Psoas muscle (tissue), 8 donors: ENCODE measurements around the gene HID1. TPM values are rescaled to one million over a fixed set of nuclear protein-coding genes. Genes with fewer than 3 reads are reported as not detected.

ENCODE experiments used
- ATAC-seq, 4 donors: fragments of 200-7000 bp; cut with Tn5 transposase; one replicate each; pipeline ENCODE4 v1.9.1; 2020; ENCODE audit warnings: moderate library complexity in 3 of 4, mild to moderate bottlenecking in 2 of 4
- DNase-seq, 2 donors: peaks; one replicate each; pipeline ENCODE4 v3.0.0-alpha.2; 2020
- H3K27ac ChIP-seq: fragments of 200-600 bp; one replicate; pipeline ENCODE4 v1.8.0; 2022
- H3K27me3 ChIP-seq, 3 donors: fragments of 200-600 bp in 1 of 3; one replicate each; pipeline versions ENCODE4 v1.6.1 to v1.8.0; 2013 to 2022; ENCODE audit warnings: low read length in 2 of 3, mild to moderate bottlenecking in 2 of 3, moderate library complexity in 1 of 3; ENCODE audit not compliant: insufficient read depth in 3 of 3
- H3K36me3 ChIP-seq, 2 donors: fragments of 200-600 bp in 1 of 2; one replicate each; pipeline versions ENCODE4 v1.6.1 to v1.8.0; 2013 to 2022; ENCODE audit warnings: low read depth in 1 of 2, mild to moderate bottlenecking in 1 of 2, moderate library complexity in 1 of 2; ENCODE audit not compliant: insufficient read depth in 1 of 2
- H3K4me1 ChIP-seq: fragments of 200-600 bp; one replicate; pipeline ENCODE4 v1.8.0; 2022
- H3K4me3 ChIP-seq: fragments of 200-600 bp; one replicate; pipeline ENCODE4 v1.8.0; 2022; ENCODE audit warnings: mild to moderate bottlenecking
- H3K9me3 ChIP-seq: fragments of 200-600 bp; one replicate; pipeline ENCODE4 v1.8.0; 2022
- WGBS, 3 donors: extraction: QIAGEN DNeasy Blood & Tissue Kit; methylation state at CpG; one replicate each; pipeline versions ENCODE4 v1.1.6 to v1.1.7; 2013; 5-methylcytosine and 5-hydroxymethylcytosine counted together
- intact Hi-C, 2 donors: fragments of 100-400 bp; cut with DNase I; formaldehyde crosslinking; loops; one replicate each; pipeline versions ENCODE4 v1.11.0 to v1.14.2; 2022
- polyA plus RNA-seq, 3 donors: library from polyadenylated mRNA; stranded (reverse); fragments of 200-250 nt; gene quantifications; one replicate each; pipeline ENCODE4 v1.2.3, GENCODE V29; 2013
- total RNA-seq, 4 donors: library from RNA; stranded (reverse); fragmentation: NEBNext Ultra II Directional in 2 of 4; extraction: Animal tissue kit (Norgen Biotek cat#: 25700) in 2 of 4; gene quantifications; one replicate each; pipeline versions ENCODE4 v1.2.1 to v1.2.4, GENCODE V29; 2021 to 2023
- TF ChIP-seq, protein P1 (sequence below): fragments of 200-600 bp; IDR thresholded peaks from one replicate; pipeline ENCODE4 v1.8.0; 2022; ENCODE audit warnings: antibody characterized with exemption
- donor health status: healthy with polysubstance abuse.
- donor health status: DM: no; HTN: no; CAD: no; lungs with moderate emphysema.
- donor health status: Bipolar disorder and iron deficiency.
- donor health status: healthy.
- donor health status: DM: yes; HTN: yes; CAD: no.
- donor health status: DM: no; HTN: no; CAD: no.
- donor health status: DM: no; HTN: no; CAD: no.
- donor health status: DM: yes; HTN: yes; CAD: no.

The HID1 gene
- total and polyA plus RNA-seq, 7 donors: 1.7 to 10.4 (median 2.6) TPM

DNA sequence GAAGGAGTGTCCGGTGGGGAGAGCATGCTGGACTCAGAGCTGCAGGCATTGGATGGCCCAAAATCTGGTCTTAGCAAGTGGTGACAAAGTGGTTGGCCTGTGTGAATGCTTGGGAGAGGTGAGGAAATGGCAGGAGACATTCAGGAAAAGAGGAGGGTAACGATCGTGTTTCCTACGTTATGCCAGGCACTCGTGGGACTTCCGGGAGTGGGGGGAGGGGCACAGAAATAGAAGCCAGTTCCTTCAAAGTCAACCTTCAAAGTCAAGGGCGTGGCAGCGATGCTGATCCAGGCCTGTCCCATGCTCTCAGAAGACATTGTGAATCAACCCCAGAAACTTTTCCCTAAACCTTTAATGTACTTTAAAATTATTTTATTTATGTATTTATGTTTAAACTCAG, 33.0 kb downstream of the HID1 start:
- DNase-seq (no peak), ATAC-seq (no peak)
- WGBS, 3 donors: 39 to 48% (median 45%) methylated on average over 8 of the region's 8 CpGs
- Histone ChIP-seq H3K9me3 (no peaks in the 10 kb centered on the region), H3K4me1 (no peaks in the 10 kb centered on the region), H3K4me3 (no peak overlapping the region), H3K27ac (no peak overlapping the region), H3K36me3 (no peaks in the 10 kb centered on the region), H3K27me3 (peaks cover 0 to 69% (median 12%) of the 10 kb centered on the region in 3 donors)
- TF ChIP-seq, protein P1, sequence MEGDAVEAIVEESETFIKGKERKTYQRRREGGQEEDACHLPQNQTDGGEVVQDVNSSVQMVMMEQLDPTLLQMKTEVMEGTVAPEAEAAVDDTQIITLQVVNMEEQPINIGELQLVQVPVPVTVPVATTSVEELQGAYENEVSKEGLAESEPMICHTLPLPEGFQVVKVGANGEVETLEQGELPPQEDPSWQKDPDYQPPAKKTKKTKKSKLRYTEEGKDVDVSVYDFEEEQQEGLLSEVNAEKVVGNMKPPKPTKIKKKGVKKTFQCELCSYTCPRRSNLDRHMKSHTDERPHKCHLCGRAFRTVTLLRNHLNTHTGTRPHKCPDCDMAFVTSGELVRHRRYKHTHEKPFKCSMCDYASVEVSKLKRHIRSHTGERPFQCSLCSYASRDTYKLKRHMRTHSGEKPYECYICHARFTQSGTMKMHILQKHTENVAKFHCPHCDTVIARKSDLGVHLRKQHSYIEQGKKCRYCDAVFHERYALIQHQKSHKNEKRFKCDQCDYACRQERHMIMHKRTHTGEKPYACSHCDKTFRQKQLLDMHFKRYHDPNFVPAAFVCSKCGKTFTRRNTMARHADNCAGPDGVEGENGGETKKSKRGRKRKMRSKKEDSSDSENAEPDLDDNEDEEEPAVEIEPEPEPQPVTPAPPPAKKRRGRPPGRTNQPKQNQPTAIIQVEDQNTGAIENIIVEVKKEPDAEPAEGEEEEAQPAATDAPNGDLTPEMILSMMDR: no peak
- intact Hi-C loops: no loop called here

DNA sequence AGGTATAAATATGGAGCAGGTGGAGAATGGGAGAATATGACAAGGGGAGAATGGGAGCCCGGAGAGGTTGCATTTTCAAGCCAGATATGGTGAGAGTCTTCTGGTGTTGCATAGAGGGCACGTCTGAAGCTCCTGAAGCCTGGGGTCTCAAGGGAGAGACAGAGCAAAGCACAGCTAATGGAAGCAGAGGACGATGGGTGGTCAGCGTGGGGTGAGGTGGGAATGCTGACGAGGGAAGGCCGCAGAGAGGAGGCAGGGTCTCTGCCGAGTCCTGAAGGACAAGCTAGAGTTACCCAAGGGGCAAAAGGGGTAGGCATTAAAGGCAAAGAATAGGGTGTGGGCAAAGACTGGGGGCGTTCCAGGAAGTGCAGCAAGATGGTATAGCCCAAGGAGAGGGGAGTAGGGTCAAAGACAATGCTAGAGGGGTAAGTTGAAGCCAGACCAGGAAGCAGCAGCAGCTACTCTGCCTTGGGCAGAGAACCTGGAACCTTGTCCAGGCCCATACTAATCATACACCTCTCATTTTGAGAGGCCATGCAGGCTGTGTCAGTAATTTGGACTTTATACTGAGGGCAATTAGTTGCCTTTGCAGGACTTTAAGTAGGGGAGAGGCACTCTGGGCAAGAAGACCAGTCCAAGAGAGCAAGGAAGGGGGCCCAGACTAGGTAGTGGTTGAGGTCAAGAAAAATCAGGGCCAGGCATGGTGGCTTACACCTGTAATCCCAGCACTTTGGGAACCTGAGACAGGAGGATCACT, 34.2 kb downstream of the HID1 start:
- TF ChIP-seq, protein P1: no peak
- H3K36me3 ChIP-seq: no peaks in the 10 kb centered on the region
- H3K4me1 ChIP-seq: no peaks in the 10 kb centered on the region
- 54 to 67% (median 62%) methylated on average over 8 of the region's 8 CpGs for WGBS, 3 donors
- H3K9me3 ChIP-seq: no peaks in the 10 kb centered on the region
- H3K27me3 ChIP-seq: peaks cover 0 to 70% (median 12%) of the 10 kb centered on the region in 3 donors
- DNase-seq: no peak
- no peak overlapping the region for H3K27ac ChIP-seq
- no peak for ATAC-seq
- H3K4me3 ChIP-seq: no peak overlapping the region
- intact Hi-C loops: no loop called here

- Histone ChIP-seq H3K4me1 (no peaks in the 10 kb centered on the region), H3K36me3 (no peaks in the 10 kb centered on the region), H3K27me3 (peaks cover 0 to 69% (median 16%) of the 10 kb centered on the region in 3 donors), H3K4me3 (no peak overlapping the region), H3K27ac (no peak overlapping the region), H3K9me3 (no peaks in the 10 kb centered on the region)
- WGBS, 3 donors: 50 to 51% (median 50%) methylated on average over 11 of the region's 11 CpGs
- no peak for DNase-seq
- TF ChIP-seq, protein P1: no peak
- intact Hi-C loops: no loop called here
- no peak for ATAC-seq
Measured at GRCh38 chr17:74937064-74938051, 35.2 kb downstream of the HID1 start.

DNA sequence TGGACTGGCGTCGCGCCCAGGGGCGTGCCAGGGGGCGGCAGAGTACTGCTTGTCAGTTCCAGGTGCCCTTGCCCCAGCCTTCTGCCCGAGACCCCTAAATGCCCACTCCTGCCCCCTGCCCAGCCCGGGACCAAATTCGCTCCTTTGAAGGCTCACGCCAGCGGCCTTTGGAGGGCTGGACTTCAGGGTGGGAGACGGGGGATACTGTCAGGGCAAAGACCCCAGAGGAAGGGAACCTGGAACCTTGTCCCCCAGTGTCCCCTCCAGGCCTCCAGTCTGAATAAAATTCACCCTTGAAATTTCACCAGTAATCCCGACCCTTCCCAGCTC, 36.1 kb downstream of the HID1 start:
- Histone ChIP-seq H3K36me3 (no peaks in the 10 kb centered on the region), H3K9me3 (no peaks in the 10 kb centered on the region), H3K27ac (no peak overlapping the region), H3K4me3 (no peak overlapping the region), H3K27me3 (peaks cover 0 to 71% (median 17%) of the 10 kb centered on the region in 3 donors), H3K4me1 (no peaks in the 10 kb centered on the region)
- TF ChIP-seq, protein P1: no peak
- DNase-seq (no peak), ATAC-seq (no peak)
- 11 to 19% (median 16%) methylated on average over 12 of the region's 12 CpGs for WGBS, 3 donors
- intact Hi-C loops: no loop called here
